ENCODE measurements around the gene HS3ST3A1.
"Not testable (repeated sequence)": the region's sequence is repeated elsewhere in the genome, so short reads cannot be mapped to it uniquely, and the experiment has no call there.

Gene HS3ST3A1

GRCh38 chr17:13538841-13539411 lies 62.8 kb downstream of the HS3ST3A1 start:
- no peak for DNase-seq (ENCODE audit: low read depth in 2 of 2)

DNA sequence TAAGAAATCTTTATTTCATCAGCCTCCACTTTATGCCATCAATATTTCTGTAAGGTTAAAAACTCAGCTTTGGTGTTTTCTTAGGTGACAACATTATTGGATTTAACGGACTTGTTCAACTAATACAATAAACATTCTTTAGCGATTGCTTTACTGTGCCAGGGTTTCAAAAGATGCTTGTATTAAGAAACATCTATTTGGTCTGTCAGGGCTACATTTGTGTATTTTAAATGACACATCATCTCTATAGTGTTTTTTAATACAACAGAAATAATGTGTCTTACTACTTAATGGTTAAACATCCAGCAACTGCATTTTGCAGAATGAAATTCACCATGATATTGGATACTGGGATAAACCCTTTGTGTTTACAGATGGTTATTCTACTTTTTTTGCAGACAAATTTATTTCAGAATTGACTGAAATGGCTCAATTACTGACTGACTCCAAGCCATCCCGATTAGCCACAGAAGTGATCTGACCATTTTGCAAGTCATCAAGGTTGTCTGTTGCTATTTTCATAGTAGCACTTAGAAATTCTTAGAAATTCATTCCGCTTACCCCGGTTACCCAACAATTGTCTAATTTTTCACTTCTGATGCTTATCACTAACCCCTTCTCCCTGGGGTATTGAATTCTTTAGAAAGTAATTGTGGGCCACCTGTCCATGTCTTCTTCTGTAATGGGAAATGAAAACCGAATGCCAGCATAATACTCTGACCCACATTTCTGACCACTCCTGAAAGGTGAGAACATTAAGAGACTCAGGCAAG lies 63.7 kb downstream of the HS3ST3A1 start:
- no peak for DNase-seq (ENCODE audit: low read depth in 2 of 2)

DNA sequence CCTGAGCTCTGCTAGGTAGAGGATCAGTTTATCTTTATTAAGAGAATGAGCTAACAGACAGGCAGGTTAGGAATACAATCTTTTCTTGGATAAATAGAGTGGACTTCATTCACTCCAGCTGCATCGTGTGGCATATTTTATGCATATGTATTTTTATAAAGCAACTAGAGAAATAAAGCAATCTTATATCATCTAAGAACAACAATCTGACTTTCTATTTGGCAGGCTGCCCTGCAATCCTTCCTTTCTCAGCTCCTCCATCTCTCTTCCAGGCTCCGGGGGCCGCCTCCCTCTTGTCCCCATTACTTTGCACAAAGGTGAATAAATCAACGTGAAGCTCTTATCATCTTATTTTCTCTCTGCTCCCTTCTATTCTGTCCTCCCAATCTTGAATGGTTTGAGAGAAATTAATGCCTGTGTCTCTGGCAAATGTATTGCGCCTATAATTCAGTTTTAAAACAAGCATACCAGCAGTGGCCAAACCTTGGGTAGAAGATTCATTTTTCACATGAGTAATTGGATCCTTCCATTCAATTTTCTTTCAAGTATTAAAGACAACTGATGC lies 64.5 kb downstream of the HS3ST3A1 start:
- no peak for DNase-seq (ENCODE audit: low read depth in 2 of 2)

GRCh38 chr17:13534946-13535345 lies 66.8 kb downstream of the HS3ST3A1 start:
- DNase-seq (ENCODE audit: low read depth in 2 of 2) = no peak

- no peak for DNase-seq (ENCODE audit: low read depth in 2 of 2)
These were observed 70.0 kb downstream of the HS3ST3A1 start for GRCh38 chr17:13531721-13532120.

DNA sequence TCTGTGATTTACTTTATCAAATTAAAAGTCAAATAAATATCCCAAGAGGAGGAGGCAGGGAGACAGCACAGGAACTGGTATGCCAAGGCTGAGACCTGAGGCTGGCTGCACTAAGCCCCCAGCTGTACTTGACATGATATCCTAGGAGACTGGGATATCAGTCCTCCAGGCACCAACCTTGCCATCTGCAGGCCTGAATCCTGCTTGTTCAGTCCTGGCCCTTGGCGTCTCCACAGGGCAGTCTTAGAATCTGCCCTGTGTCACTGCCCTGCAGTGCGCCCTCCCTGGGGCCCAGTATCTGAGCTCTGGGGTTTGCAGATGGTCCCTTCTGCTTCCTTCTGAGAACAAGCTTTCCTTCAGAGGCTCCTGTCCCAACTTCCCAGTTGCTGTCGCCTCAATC lies 75.9 kb downstream of the HS3ST3A1 start:
- DNase-seq (ENCODE audit: low read depth in 2 of 2) = no peak

DNA sequence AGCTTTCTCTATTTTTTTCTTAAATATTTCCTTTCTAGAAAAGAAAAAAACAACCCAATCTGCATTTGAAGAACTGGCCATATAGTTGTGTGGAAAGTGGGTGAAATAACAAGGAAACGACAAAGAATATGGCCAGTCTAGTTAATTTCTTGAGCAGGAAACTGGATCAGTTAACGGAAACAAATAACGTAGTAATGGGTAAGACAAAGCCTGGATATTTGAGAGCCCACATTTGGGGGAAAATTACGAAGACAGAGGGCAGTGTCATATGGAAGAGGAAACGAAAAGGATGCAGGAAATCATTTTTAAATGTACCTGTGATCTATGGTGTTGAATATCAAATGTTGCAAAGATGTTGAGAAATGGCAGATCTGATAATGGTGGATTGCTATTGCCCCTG lies 78.6 kb downstream of the HS3ST3A1 start:
- DNase-seq (ENCODE audit: low read depth in 2 of 2) = no peak

DNA sequence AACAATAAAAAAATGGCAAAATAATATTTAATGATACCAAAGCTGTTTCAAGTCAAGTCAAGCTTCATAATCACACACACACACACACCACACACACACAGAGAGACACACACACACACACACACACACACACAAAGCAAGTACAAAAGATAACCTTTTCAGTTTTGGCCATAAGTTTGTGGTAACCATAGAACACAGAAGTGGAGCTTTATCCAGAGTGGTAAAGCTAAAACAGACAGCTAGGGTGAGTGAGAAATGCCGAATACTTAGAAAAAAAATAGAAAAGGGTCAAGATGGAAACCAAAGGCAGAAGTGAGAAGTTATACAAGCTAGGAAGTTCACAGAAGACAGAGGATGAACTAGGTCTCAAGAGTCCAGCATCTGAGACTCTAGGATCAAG lies 79.0 kb downstream of the HS3ST3A1 start:
- DNase-seq (ENCODE audit: low read depth in 2 of 2) = no peak

- DNase-seq (ENCODE audit: low read depth in 2 of 2) = no peak
These were observed 79.9 kb downstream of the HS3ST3A1 start for GRCh38 chr17:13521784-13522183.

GRCh38 chr17:13520899-13521572 lies 80.7 kb downstream of the HS3ST3A1 start:
- DNase-seq (ENCODE audit: low read depth in 2 of 2) = no peak

GRCh38 chr17:13518261-13519000 lies 83.3 kb downstream of the HS3ST3A1 start:
- DNase-seq (ENCODE audit: low read depth in 2 of 2) = no peak

GRCh38 chr17:13513039-13513405 lies 88.7 kb downstream of the HS3ST3A1 start:
- DNase-seq (ENCODE audit: low read depth in 2 of 2) = no peak

DNA sequence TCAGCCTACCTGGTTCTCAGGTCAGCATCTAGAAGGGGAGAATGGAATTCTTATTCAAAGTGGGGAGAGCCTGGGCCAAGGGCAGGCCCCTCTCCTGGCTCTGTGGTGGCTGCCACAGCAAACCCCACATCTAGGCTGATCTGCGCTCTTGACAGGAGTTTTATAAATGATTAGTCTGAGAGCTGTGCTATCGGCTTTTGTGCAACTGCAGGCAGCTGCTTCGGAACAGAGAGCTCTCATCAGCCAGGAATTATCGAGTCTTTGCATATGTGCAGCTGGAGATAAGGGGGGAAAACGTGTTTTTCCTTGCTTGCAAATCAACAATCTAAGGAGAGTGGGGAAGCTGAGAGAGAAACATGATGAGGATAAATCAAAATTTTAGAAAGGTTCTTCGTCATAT lies 91.7 kb downstream of the HS3ST3A1 start:
- no peak for DNase-seq (ENCODE audit: low read depth in 2 of 2)

DNA sequence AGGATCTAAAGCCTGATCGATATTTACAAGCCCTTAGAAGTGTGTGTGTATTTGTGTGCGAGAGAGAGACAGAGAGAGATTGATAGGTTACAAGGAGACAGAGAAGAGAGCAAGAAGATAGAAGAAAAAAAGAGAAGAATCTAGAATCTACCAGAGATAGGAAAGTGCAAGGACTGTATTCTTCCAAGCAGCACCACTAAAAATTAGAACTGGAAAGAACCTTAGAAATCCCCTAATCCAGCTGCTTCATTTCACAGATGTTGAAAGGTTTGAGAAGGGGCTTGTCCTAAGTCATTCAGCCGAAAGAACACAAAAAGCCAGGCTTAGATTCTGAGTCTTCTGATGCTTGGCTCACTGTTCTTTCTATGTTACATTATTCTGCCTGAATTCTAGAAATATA lies 92.2 kb downstream of the HS3ST3A1 start:
- no peak for DNase-seq (ENCODE audit: low read depth in 2 of 2)

DNA sequence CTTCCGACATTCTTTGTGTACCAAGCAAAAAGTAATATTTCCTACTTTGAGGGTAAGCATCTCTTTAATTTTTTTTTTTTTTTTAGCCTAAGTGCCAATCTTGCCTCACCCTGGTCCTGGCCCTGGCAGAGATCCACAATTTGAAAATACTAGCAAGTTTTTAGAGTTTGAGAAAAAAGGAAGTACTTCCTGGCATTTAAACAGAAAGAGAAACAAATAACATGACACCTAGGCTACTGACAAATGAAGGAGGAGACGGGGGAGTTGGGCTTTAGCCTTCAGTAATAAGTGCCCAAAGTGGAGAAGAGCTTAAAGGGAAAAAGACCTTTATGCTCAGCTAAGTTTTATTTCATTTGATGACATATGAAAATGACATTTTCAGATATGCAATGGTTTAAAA lies 92.8 kb downstream of the HS3ST3A1 start:
- no peak for DNase-seq (ENCODE audit: low read depth in 2 of 2)

- no peak for DNase-seq (ENCODE audit: low read depth in 2 of 2)
These were observed 98.2 kb downstream of the HS3ST3A1 start for GRCh38 chr17:13503526-13503925.

- no peak for DNase-seq (ENCODE audit: low read depth in 2 of 2)
These were observed 99.5 kb downstream of the HS3ST3A1 start for GRCh38 chr17:13502263-13502662.

- DNase-seq (ENCODE audit: low read depth in 2 of 2) = no peak
These were observed 100.8 kb downstream of the HS3ST3A1 start for GRCh38 chr17:13500947-13501346.

GRCh38 chr17:13498184-13498583 lies 103.5 kb downstream of the HS3ST3A1 start:
- DNase-seq (ENCODE audit: low read depth in 2 of 2) = no peak

GRCh38 chr17:13496553-13497056 lies 105.1 kb downstream of the HS3ST3A1 start:
- not testable (repeated sequence) for DNase-seq (ENCODE audit: low read depth in 2 of 2)

DNA sequence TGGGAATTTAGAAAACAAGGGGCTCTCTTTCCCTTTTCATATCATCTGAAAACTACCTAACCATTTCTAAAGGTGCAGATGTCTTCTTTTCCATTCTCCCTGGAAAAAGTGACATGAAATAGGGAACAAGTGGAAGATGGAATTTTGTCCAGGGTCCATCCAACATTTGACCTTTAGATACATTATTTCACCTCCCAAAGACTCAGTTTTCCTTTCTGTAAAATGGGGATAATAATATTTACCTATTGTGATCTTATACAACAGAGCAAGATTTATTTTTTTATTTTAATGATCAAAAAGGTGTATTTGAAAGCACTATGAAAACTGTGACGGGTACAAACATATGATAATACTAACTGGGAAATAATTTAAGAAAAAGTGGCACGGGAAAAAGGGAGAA lies 106.3 kb downstream of the HS3ST3A1 start:
- no peak for DNase-seq (ENCODE audit: low read depth in 2 of 2)

GRCh38 chr17:13492737-13493122 lies 109.0 kb downstream of the HS3ST3A1 start:
- DNase-seq (ENCODE audit: low read depth in 2 of 2) = no peak
